Measurements from ENCODE around the gene ADCK2. TPM values are rescaled to one million over a fixed set of nuclear protein-coding genes. Genes with fewer than 3 reads are reported as not detected.

The ADCK2 gene, protein sequence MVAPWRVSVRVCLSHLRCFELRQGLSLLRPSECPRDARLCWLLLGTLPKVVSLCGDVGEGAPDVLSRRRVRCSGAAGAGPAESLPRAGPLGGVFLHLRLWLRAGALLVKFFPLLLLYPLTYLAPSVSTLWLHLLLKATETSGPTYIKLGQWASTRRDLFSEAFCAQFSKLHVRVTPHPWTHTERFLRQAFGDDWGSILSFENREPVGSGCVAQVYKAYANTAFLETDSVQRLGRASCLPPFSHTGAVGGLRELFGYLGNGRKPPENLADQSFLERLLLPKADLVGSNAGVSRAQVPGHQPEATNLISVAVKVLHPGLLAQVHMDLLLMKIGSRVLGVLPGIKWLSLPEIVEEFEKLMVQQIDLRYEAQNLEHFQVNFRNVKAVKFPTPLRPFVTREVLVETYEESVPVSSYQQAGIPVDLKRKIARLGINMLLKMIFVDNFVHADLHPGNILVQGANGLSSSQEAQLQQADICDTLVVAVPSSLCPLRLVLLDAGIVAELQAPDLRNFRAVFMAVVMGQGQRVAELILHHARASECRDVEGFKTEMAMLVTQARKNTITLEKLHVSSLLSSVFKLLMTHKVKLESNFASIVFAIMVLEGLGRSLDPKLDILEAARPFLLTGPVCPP
- 24.4 and 25.5 TPM in 2 replicates for total RNA-seq

DNA sequence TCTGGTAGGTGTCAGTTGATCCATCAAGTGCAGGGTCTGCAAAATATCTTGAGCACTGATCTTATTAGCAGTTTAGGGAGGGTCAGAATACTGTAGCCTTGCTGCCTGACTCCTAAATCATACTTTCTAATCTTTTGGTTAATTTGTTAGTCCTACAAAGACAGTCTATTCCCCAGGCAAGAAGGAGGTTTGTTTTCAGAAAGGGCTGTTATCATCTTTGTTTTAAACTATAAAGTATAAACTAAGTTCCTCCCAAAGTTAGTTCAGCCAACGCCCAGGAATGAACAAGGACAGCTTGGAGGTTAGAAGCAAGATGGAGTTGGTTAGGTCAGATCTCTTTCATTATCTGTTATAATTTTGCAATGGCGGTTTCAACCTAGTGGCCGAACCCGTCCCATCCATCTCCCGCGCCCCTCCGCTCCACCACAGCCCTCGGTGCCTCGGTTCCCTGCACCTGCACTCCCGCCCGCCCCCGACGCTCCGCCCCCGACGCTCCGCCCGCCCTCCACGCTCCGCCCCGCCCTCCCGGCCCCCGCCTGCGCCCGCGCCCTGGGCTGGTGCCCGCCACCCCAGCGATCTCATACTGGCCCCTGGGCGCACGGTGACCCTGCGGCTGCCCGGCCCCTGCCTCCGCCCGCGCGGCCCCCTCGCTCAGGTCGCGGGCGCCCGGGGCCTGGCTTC lies at the start of gene ADCK2:
TSS of gene ADCK2 (plus strand) at position 564 of the 681 bp plus-strand sequence. CDS start 386 bp downstream, outside the sequence.

DNA sequence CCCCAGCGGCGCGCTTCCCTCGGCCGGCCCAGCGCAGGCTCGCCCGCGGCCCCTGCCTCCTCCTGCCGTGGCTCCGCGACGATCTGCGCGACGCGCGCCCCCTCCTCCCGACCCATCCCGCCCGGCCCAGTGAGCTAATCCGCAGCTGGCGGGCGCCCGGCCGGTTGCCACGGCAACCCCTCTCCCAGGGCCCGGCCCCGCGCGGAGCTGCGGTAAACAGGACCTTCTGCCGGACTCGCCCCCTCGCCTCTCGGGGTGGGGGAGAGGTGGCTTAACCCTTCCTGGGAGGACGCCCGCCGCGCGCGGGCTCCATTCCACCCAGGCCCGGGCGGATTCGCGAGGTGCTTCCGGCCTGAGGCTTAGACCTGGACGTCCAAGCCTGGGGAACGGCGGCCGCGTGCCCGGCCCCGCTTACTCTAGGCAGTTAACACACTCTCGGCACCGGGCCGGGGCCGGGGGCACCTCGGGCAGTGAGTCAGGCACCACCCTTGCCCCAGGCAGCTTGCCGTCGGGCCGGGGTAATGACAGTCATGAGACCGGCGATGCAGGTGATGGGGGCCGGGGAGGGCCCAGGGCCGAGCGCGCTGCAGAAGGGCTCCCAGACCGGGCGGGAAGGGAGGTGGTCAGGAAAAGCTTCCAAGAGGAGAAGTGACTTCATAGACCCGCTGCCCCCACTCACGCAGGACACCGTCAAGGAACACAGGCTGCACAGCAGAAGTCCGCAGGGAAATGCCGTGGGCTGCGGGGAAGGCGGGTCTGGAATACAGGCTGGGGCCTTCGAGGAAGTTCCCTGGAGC lies 31.8 kb upstream of the ADCK2 start, which contains the start of gene DENND2A:
TSS of gene DENND2A (minus strand) at position 87 of the 797 bp plus-strand sequence. CDS start 38,416 bp downstream, outside the sequence.

DNA sequence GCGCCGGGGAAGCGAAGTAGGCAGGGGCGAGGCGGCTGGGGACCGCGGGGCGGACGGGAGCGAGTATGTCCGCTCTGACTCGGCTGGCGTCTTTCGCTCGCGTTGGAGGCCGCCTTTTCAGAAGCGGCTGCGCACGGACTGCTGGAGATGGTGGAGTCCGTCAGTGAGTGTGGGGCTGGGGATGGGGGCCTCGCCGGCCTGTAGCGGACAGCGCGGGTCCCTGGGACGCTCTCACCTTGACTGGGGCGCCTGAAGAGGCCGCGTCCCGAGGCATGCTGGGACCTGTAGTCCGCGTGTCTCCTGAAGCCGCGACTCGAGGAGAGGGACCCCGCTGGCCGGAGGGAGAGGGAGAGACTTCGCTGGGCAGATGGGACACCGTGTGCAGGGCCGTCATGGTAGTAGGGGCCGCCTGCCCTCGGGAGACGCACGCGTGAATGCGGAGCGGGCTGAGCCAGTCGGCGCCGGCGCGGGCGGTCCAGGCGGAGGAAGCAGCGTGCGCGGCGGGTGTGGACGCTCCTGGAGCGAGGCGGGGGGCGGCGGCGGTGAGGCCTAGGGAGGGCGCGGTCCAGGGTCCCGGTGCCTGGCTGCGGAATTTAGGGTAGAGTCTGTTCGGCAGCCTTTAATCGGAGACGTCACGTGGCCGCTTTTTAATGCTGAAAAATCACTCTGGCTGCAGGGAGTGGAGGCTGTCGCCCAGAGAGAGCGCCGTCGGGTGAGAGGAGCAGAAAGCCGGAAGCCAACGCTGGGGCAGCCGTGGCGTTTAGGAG lies 24.1 kb downstream of the ADCK2 start, which contains the start of gene NDUFB2:
TSS of gene NDUFB2 (plus strand) at position 29 of the 767 bp plus-strand sequence. CDS start at position 66, 37 bp downstream.

Other genes starting within 250 kb of the ADCK2 start
- 67.1 and 76.5 TPM in 2 replicates for gene MKRN1, start 193.4 kb upstream of the ADCK2 start, total RNA-seq
- 4.8 and 7.9 TPM in 2 replicates for gene DENND2A, start 32.1 kb upstream of the ADCK2 start, total RNA-seq
- gene NDUFB2, start 23.8 kb downstream of the ADCK2 start, total RNA-seq = 38.3 and 64.3 TPM in 2 replicates

Data from smooth muscle cell of the pulmonary artery (primary cell).